Stromal cell of bone marrow (primary cell): ENCODE results near the gene PRSS21.

Experiments used
- DNase-seq: peaks from one replicate; pipeline ENCODE4 v3.0.0-alpha.2; 2012; ENCODE audit warnings: low read depth

Gene PRSS21

GRCh38 chr16:2867987-2868789 lies 51.2 kb downstream of the PRSS21 start:
- peak; percentile 90 for DNase-seq
